HepG2 (cell line): ENCODE results near the gene RIPOR3. TPM values are rescaled to one million over a fixed set of nuclear protein-coding genes. Genes with fewer than 3 reads are reported as not detected.
A peak's percentile ranks its signal among the peaks of the same experiment; 100 is the strongest.

Experiments
- CC2D1A ChIP-seq: sonication (generic); formaldehyde crosslinking; IDR thresholded peaks from 2 replicates; pipeline ENCODE4 v1.8.1; 2023; ENCODE audit warnings: mild to moderate bottlenecking, missing genetic modification reagents
- DMTF1 ChIP-seq: sonication (generic); formaldehyde crosslinking; IDR thresholded peaks from 2 replicates; pipeline ENCODE4 v1.4.0; 2020; ENCODE audit warnings: mild to moderate bottlenecking, missing genetic modification reagents
- FOXK1 ChIP-seq: sonication (generic); formaldehyde crosslinking; IDR thresholded peaks from 2 replicates; pipeline ENCODE4 v1.4.0; 2020; ENCODE audit warnings: low read depth, missing genetic modification reagents, borderline replicate concordance
- IRF9 ChIP-seq: sonication (generic); formaldehyde crosslinking; IDR thresholded peaks from 2 replicates; pipeline ENCODE4 v1.8.0; 2022; ENCODE audit warnings: missing genetic modification reagents, mild to moderate bottlenecking, borderline replicate concordance
- MLLT10 ChIP-seq: sonication (generic); formaldehyde crosslinking; IDR thresholded peaks from 2 replicates; pipeline ENCODE4 v1.4.0; 2020; ENCODE audit warnings: missing genetic modification reagents
- POLR2G ChIP-seq: fragments of 200-400 bp; formaldehyde crosslinking; IDR thresholded peaks from 2 replicates; pipeline ENCODE4 v1.6.1; 2018; ENCODE audit warnings: mild to moderate bottlenecking, low read depth, low read length, moderate library complexity
- ZBTB38 ChIP-seq: sonication (generic); formaldehyde crosslinking; IDR thresholded peaks from 2 replicates; pipeline ENCODE4 v1.5.1; 2020; ENCODE audit warnings: mild to moderate bottlenecking, missing genetic modification reagents
- ZFP41 ChIP-seq: sonication (generic); formaldehyde crosslinking; IDR thresholded peaks from 2 replicates; pipeline ENCODE4 v1.4.0; 2020; ENCODE audit warnings: mild to moderate bottlenecking, missing genetic modification reagents, borderline replicate concordance
- ZNF75D ChIP-seq: sonication (generic); formaldehyde crosslinking; IDR thresholded peaks from 2 replicates; pipeline ENCODE4 v1.8.1; 2023; ENCODE audit warnings: missing genetic modification reagents, mild to moderate bottlenecking, borderline replicate concordance
- ZNF782 ChIP-seq: sonication (generic); formaldehyde crosslinking; IDR thresholded peaks from 2 replicates; pipeline ENCODE4 v1.4.0; 2020; ENCODE audit warnings: missing genetic modification reagents, mild to moderate bottlenecking, borderline replicate concordance
- ZNF83 ChIP-seq: sonication (generic); formaldehyde crosslinking; IDR thresholded peaks from 2 replicates; pipeline ENCODE4 v1.4.0; 2020; ENCODE audit warnings: missing genetic modification reagents, mild to moderate bottlenecking, borderline replicate concordance
- ZNF839 ChIP-seq: sonication (generic); formaldehyde crosslinking; IDR thresholded peaks from 2 replicates; pipeline ENCODE4 v1.4.0; 2020; ENCODE audit warnings: missing genetic modification reagents, mild to moderate bottlenecking, borderline replicate concordance
- polyA plus RNA-seq, 8 experiments: library from polyadenylated mRNA; depleted of rRNA in 3 of 8; stranded (reverse) in 7 of 8; unstranded in 1 of 8; fragments of >200 nt; fragmentation: Illumina TruSeq in 4 of 8; extraction: Trizol in 4 of 8; gene quantifications; 2 replicates each; pipeline versions ENCODE4 v1.2.1 to v1.2.3, GENCODE V29; 2011 to 2016; ENCODE audit warnings: low read depth in 4 of 8, missing spikeins in 1 of 8, mixed read lengths in 1 of 8; ENCODE audit not compliant: insufficient read depth in 1 of 8
- total RNA-seq, 5 experiments: library from RNA; depleted of rRNA; stranded (reverse); fragments of >200 nt; fragmentation: Illumina TruSeq; extraction: Trizol; gene quantifications; 2 replicates each; pipeline ENCODE4 v1.2.3, GENCODE V29; 2016; ENCODE audit warnings: low read depth in 1 of 5

Gene RIPOR3
- total and polyA plus RNA-seq, 2 of the 13 experiments (the other 11 are each of a cell fraction or from before 2014, with no cell fraction given), result 0.18 TPM; not detected in 1

- no peak for TF ChIP-seq ZBTB38 (CRISPR knock-in tag)
- no peak for TF ChIP-seq DMTF1
- TF ChIP-seq MLLT10 (CRISPR knock-in tag), result no peak
- 0 out of 2 replicates have a peak, but pooled peaks have one; percentile 9 for TF ChIP-seq IRF9 (CRISPR knock-in tag)
- TF ChIP-seq POLR2G, result no peak
- TF ChIP-seq ZNF839 (CRISPR knock-in tag), result peak; percentile 68; the same call in 1 of the 2 replicates
- TF ChIP-seq CC2D1A (CRISPR knock-in tag), result no peak
- TF ChIP-seq ZNF75D (CRISPR knock-in tag), result no peak
- TF ChIP-seq ZFP41 (CRISPR knock-in tag), result peak; percentile 50; the same call in 1 of the 2 replicates
- no peak for TF ChIP-seq ZNF83 (CRISPR knock-in tag)
- 0 out of 2 replicates have a peak, but pooled peaks have one; percentile 36 for TF ChIP-seq ZNF782 (CRISPR knock-in tag)
- TF ChIP-seq FOXK1, result no peak
Observed at GRCh38 chr20:50596694-50597021, 94.7 kb downstream of the RIPOR3 start (continued).
